ENCODE data around the gene OPN4.

The OPN4 gene

GRCh38 chr10:86699991-86700840 lies 45.9 kb downstream of the OPN4 start:
- DNase-seq (ENCODE audit: low read depth), result no peak

GRCh38 chr10:86700851-86701617 lies 46.7 kb downstream of the OPN4 start:
- no peak for DNase-seq (ENCODE audit: low read depth)

- DNase-seq (ENCODE audit: low read depth), result no peak
Observed at GRCh38 chr10:86703176-86703575, 48.8 kb downstream of the OPN4 start.

- DNase-seq (ENCODE audit: low read depth), result no peak
Observed at GRCh38 chr10:86705139-86705538, 50.8 kb downstream of the OPN4 start.

GRCh38 chr10:86705905-86706304 lies 51.6 kb downstream of the OPN4 start:
- DNase-seq (ENCODE audit: low read depth), result no peak

- DNase-seq (ENCODE audit: low read depth), result no peak
Observed at GRCh38 chr10:86706401-86706841, 52.1 kb downstream of the OPN4 start.

GRCh38 chr10:86706977-86707376 lies 52.6 kb downstream of the OPN4 start:
- DNase-seq (ENCODE audit: low read depth), result no peak

GRCh38 chr10:86707505-86707904 lies 53.2 kb downstream of the OPN4 start:
- DNase-seq (ENCODE audit: low read depth), result no peak

- no peak for DNase-seq (ENCODE audit: low read depth)
Observed at GRCh38 chr10:86708068-86708782, 53.9 kb downstream of the OPN4 start.

- DNase-seq (ENCODE audit: low read depth), result no peak
Observed at GRCh38 chr10:86708783-86709380, 54.5 kb downstream of the OPN4 start.

- DNase-seq (ENCODE audit: low read depth), result no peak
Observed at GRCh38 chr10:86709396-86710185, 55.2 kb downstream of the OPN4 start.

- DNase-seq (ENCODE audit: low read depth), result peak; percentile 85
Observed at GRCh38 chr10:86710987-86711512, 56.7 kb downstream of the OPN4 start.

- no peak for DNase-seq (ENCODE audit: low read depth)
Observed at GRCh38 chr10:86711513-86712316, 57.4 kb downstream of the OPN4 start.

GRCh38 chr10:86712317-86712707 lies 58.0 kb downstream of the OPN4 start:
- DNase-seq (ENCODE audit: low read depth), result no peak

- no peak for DNase-seq (ENCODE audit: low read depth)
Observed at GRCh38 chr10:86715156-86715795, 60.9 kb downstream of the OPN4 start.

- no peak for DNase-seq (ENCODE audit: low read depth)
Observed at GRCh38 chr10:86715836-86716235, 61.5 kb downstream of the OPN4 start.

Measured in GM04504 (cell line).